HG02642 (cell line): Measurements from ENCODE around the gene C20orf204.
A peak's percentile ranks its signal among the peaks of the same experiment; 100 is the strongest.

Experiments used
- ATAC-seq: cut with Tn5 transposase; IDR thresholded peaks from one replicate; pipeline ENCODE4 v1.9.1; 2021; ENCODE audit warnings: mild to moderate bottlenecking; ENCODE audit not compliant: unreplicated experiment, poor library complexity

The C20orf204 gene

GRCh38 chr20:64025826-64026412, 10.1 kb upstream of the C20orf204 start:
- ATAC-seq: no peak

GRCh38 chr20:64027981-64028685, 7.8 kb upstream of the C20orf204 start:
- ATAC-seq: no peak

GRCh38 chr20:64029293-64030117, 6.5 kb upstream of the C20orf204 start:
- no peak for ATAC-seq

- no peak for ATAC-seq
Observed at GRCh38 chr20:64030371-64031134, 5.4 kb upstream of the C20orf204 start.

- ATAC-seq: no peak
Observed at GRCh38 chr20:64031822-64032314, 4.1 kb upstream of the C20orf204 start.

GRCh38 chr20:64032706-64033624, 3.0 kb upstream of the C20orf204 start:
- no peak for ATAC-seq

- no peak for ATAC-seq
Observed at GRCh38 chr20:64033981-64034493, 1.9 kb upstream of the C20orf204 start.

GRCh38 chr20:64035066-64035932, 683 bp upstream of the C20orf204 start:
- no peak for ATAC-seq

- ATAC-seq: no peak
Observed at GRCh38 chr20:64036346-64037198, 590 bp downstream of the C20orf204 start.

GRCh38 chr20:64037199-64037497, 1.2 kb downstream of the C20orf204 start:
- no peak for ATAC-seq

GRCh38 chr20:64037498-64038213, 1.7 kb downstream of the C20orf204 start:
- no peak for ATAC-seq

- peak; percentile 38 for ATAC-seq
Observed at GRCh38 chr20:64038224-64038564, 2.2 kb downstream of the C20orf204 start.

GRCh38 chr20:64038565-64039292, 2.7 kb downstream of the C20orf204 start:
- ATAC-seq: peak; percentile 67

- ATAC-seq: no peak
Observed at GRCh38 chr20:64039293-64040160, 3.5 kb downstream of the C20orf204 start.

GRCh38 chr20:64040231-64041039, 4.5 kb downstream of the C20orf204 start:
- ATAC-seq: no peak
